MCF 10A (cell line): ENCODE data around the gene ASPN. TPM values are rescaled to one million over a fixed set of nuclear protein-coding genes. Genes with fewer than 3 reads are reported as not detected.

Experiments
- BruUV-seq: library from RNA; stranded (reverse); fragments of 400-500 nt; replicated peaks from 2 replicates; lab custom pipeline; 2021; lab: Mats Ljungman, UMichigan
- CTCF ChIA-PET: fragments of 300-600 bp; sonication (Branson Sonifier 250); formaldehyde crosslinking; extraction: SDS; loops from one replicate; lab custom pipeline; 2021; ENCODE audit warnings: antibody characterized with exemption, inconsistent platforms; lab: Yijun Ruan, JAX
- POLR2A ChIA-PET: fragments of 300-600, 350-650 bp; sonication (Branson Sonifier 250); formaldehyde crosslinking; extraction: SDS; loops from one replicate; lab custom pipeline; 2020; ENCODE audit warnings: antibody characterized with exemption, inconsistent platforms; lab: Yijun Ruan, JAX
- DNase-seq: peaks from one replicate; pipeline ENCODE4 v3.0.0-alpha.2; 2018; ENCODE audit not compliant: unreplicated experiment
- H3K27ac Mint-ChIP-seq: one replicate; pipeline ENCODE4 v1.8.0; 2022; ENCODE audit warnings: mild to moderate bottlenecking, low read depth, mixed read lengths; ENCODE audit not compliant: unreplicated experiment
- H3K27me3 Mint-ChIP-seq: one replicate; pipeline ENCODE4 v1.8.0; 2022; ENCODE audit warnings: mixed read lengths; ENCODE audit not compliant: insufficient read depth, unreplicated experiment
- H3K36me3 Mint-ChIP-seq: one replicate; pipeline ENCODE4 v1.8.0; 2022; ENCODE audit warnings: mild to moderate bottlenecking, moderate library complexity, mixed read lengths; ENCODE audit not compliant: insufficient read depth, unreplicated experiment
- H3K4me1 Mint-ChIP-seq: one replicate; pipeline ENCODE4 v1.8.0; 2022; ENCODE audit warnings: mixed read lengths; ENCODE audit not compliant: insufficient read depth, unreplicated experiment
- H3K4me3 Mint-ChIP-seq: one replicate; pipeline ENCODE4 v1.8.0; 2022; ENCODE audit warnings: mild to moderate bottlenecking, moderate library complexity, mixed read lengths; ENCODE audit not compliant: unreplicated experiment
- H3K9me3 Mint-ChIP-seq: one replicate; pipeline ENCODE4 v1.8.0; 2022; ENCODE audit warnings: mixed read lengths; ENCODE audit not compliant: unreplicated experiment
- intact Hi-C: fragments of 100-400 bp; cut with micrococcal nuclease; formaldehyde crosslinking; loops from 2 replicates; pipeline ENCODE4 v1.14.1; 2022
- total RNA-seq: library from RNA; stranded (reverse); gene quantifications from 2 replicates; pipeline ENCODE4 v1.2.3, GENCODE V29; 2022
- TF ChIP-seq, protein P1 (sequence below): fragments of 200-600 bp; IDR thresholded peaks from one replicate; pipeline ENCODE4 v1.8.0; 2022; ENCODE audit warnings: antibody characterized with exemption, mild to moderate bottlenecking; ENCODE audit not compliant: unreplicated experiment

ASPN gene
- total RNA-seq, 1 experiment from 2014 or later: 0.12 TPM

GRCh38 chr9:92527832-92528521, 45.7 kb upstream of the ASPN start:
- Mint-ChIP-seq H3K27me3 (no peaks in the 10 kb centered on the region), H3K4me1 (no peaks in the 10 kb centered on the region), H3K4me3 (no peak overlapping the region), H3K36me3 (no peaks in the 10 kb centered on the region), H3K27ac (no peak overlapping the region), H3K9me3 (peaks cover 21% of the 10 kb centered on the region)
- ChIA-PET CTCF (no interaction called here), POLR2A (interaction anchor here (0.8 kb wide), 1 partner anchor 10 kb away, joined by 3 read pairs; no protein-coding TSS in a partner anchor)
- no peak for DNase-seq
- TF ChIP-seq, protein P1, sequence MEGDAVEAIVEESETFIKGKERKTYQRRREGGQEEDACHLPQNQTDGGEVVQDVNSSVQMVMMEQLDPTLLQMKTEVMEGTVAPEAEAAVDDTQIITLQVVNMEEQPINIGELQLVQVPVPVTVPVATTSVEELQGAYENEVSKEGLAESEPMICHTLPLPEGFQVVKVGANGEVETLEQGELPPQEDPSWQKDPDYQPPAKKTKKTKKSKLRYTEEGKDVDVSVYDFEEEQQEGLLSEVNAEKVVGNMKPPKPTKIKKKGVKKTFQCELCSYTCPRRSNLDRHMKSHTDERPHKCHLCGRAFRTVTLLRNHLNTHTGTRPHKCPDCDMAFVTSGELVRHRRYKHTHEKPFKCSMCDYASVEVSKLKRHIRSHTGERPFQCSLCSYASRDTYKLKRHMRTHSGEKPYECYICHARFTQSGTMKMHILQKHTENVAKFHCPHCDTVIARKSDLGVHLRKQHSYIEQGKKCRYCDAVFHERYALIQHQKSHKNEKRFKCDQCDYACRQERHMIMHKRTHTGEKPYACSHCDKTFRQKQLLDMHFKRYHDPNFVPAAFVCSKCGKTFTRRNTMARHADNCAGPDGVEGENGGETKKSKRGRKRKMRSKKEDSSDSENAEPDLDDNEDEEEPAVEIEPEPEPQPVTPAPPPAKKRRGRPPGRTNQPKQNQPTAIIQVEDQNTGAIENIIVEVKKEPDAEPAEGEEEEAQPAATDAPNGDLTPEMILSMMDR: no peak
- intact Hi-C loops: no loop called here
- no TSS peak for BruUV-seq

GRCh38 chr9:92527291-92527828, 45.1 kb upstream of the ASPN start:
- intact Hi-C loops: no loop called here
- Mint-ChIP-seq H3K27me3 (no peaks in the 10 kb centered on the region), H3K36me3 (no peaks in the 10 kb centered on the region), H3K4me1 (no peaks in the 10 kb centered on the region), H3K27ac (no peak overlapping the region), H3K9me3 (peaks cover 18% of the 10 kb centered on the region), H3K4me3 (no peak overlapping the region)
- ChIA-PET CTCF (no interaction called here), POLR2A (interaction anchor here (0.7 to 1.2 kb wide), 3 partner anchors 14 to 20 kb away, joined by 3 to 4 read pairs (median 3); no protein-coding TSS in a partner anchor)
- BruUV-seq: no TSS peak
- TF ChIP-seq, protein P1: no peak
- no peak for DNase-seq

DNA sequence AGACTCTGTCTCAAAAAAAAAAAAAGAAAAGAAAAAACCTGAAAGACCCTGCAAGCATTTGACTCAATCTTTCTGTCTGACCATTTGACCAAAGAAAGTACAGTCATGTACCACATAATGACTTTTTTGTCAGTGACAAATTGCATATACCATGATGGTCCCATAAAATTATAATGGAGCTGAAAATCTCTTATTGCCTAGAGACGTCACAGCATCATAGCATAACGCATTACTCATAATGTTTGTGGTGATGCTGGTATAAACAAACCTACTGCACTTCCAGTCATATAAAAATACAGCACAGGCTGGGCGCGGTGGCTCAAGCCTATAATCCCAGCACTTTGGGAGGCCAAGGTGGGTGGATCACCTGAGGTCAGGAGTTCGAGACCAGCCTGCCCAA, 43.0 kb upstream of the ASPN start:
- Mint-ChIP-seq H3K27me3 (no peaks in the 10 kb centered on the region), H3K9me3 (no peaks in the 10 kb centered on the region), H3K4me1 (no peaks in the 10 kb centered on the region), H3K4me3 (no peak overlapping the region), H3K27ac (no peak overlapping the region), H3K36me3 (no peaks in the 10 kb centered on the region)
- no TSS peak for BruUV-seq
- no peak for DNase-seq
- intact Hi-C loops: no loop called here
- ChIA-PET POLR2A (interaction anchor here (1.0 to 1.3 kb wide), 2 partner anchors 9 to 19 kb away, joined by 3 read pairs; no protein-coding TSS in a partner anchor), CTCF (interaction anchor here (0.5 to 0.7 kb wide), 2 partner anchors 66 to 788 kb away, joined by 3 read pairs; no protein-coding TSS in a partner anchor)
- TF ChIP-seq, protein P1: no peak

- intact Hi-C loops: no loop called here
- CTCF ChIA-PET: interaction anchor here (0.5 to 0.7 kb wide), 2 partner anchors 65 to 788 kb away, joined by 3 read pairs; no protein-coding TSS in a partner anchor
- POLR2A ChIA-PET: interaction anchor here (1.0 to 1.3 kb wide), 2 partner anchors 9 to 18 kb away, joined by 3 read pairs; no protein-coding TSS in a partner anchor
- Mint-ChIP-seq H3K27ac (no peak overlapping the region), H3K36me3 (no peaks in the 10 kb centered on the region), H3K4me3 (no peak overlapping the region), H3K4me1 (no peaks in the 10 kb centered on the region), H3K27me3 (no peaks in the 10 kb centered on the region), H3K9me3 (no peaks in the 10 kb centered on the region)
- DNase-seq: no peak
- no TSS peak for BruUV-seq
- TF ChIP-seq, protein P1: no peak
Observed at GRCh38 chr9:92524881-92525280, 42.6 kb upstream of the ASPN start.
